Fibroblast of the aortic adventitia (primary cell): Measurements from ENCODE around the gene SLAMF1. TPM values are rescaled to one million over a fixed set of nuclear protein-coding genes. Genes with fewer than 3 reads are reported as not detected.

Source experiments
- DNase-seq: peaks from one replicate; pipeline ENCODE4 v3.0.0-alpha.2; 2010; ENCODE audit warnings: low read depth
- H3K4me3 ChIP-seq: 2 replicates; pipeline ENCODE4 v1.5.1; 2011; ENCODE audit warnings: low read depth, mild to moderate bottlenecking, control low read depth, low read length, moderate library complexity
- total RNA-seq: library from RNA; depleted of rRNA; stranded (reverse); fragments of >200 nt; gene quantifications from 2 replicates; pipeline ENCODE4 v1.2.3, GENCODE V29; 2012; ENCODE audit warnings: low replicate concordance
- TF ChIP-seq, protein P1 (sequence below): IDR thresholded peaks from 2 replicates; pipeline ENCODE4 v1.5.1; 2011; ENCODE audit warnings: mild to moderate bottlenecking, low read length, control low read depth, inconsistent platforms; ENCODE audit not compliant: insufficient read depth

The SLAMF1 gene
- total RNA-seq, 1 donor: not detected

DNA sequence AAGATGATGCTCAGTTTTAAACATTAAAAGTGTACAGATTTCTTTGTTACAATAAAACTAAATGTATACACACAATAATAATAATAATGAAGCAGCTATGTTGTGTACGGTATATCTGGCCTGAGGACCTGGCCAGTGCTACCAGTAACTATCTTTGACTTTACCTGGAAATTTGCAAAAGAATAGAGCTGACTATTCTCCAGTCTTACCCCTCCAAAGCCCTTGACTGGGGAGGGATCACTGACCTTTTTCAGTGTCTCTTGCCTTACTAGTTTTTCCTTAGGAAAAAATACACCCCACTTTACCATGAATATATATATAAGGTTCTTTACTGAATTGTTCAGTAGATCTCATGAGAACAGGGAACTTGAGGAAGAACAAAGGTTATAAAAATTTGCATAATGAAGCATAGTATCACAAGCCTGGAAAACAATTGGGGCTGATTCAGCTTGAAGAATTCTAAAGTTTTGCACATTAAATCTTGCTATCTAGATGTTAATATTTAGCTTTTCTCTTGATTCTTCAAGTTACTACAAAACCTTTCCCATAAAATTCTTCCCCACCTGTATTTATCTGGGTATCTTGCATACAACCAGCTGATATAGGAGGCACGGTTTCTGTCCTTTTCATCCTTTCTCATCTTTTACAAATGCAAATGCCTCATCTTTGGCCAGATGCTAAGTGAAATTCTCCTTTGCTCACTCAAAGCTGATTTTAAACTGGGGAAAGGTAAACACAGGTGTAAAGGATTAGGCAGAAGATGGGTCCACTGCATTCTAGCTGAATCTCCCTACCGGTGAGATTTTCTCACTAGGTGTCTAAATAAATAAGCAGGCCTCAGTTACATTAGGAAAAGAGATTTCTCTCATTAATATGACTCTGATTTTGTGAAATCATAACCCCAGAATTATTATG is 25.0 kb upstream of the SLAMF1 start:
- DNase-seq: no peak
- H3K4me3 ChIP-seq: no peak overlapping the region
- TF ChIP-seq, protein P1, sequence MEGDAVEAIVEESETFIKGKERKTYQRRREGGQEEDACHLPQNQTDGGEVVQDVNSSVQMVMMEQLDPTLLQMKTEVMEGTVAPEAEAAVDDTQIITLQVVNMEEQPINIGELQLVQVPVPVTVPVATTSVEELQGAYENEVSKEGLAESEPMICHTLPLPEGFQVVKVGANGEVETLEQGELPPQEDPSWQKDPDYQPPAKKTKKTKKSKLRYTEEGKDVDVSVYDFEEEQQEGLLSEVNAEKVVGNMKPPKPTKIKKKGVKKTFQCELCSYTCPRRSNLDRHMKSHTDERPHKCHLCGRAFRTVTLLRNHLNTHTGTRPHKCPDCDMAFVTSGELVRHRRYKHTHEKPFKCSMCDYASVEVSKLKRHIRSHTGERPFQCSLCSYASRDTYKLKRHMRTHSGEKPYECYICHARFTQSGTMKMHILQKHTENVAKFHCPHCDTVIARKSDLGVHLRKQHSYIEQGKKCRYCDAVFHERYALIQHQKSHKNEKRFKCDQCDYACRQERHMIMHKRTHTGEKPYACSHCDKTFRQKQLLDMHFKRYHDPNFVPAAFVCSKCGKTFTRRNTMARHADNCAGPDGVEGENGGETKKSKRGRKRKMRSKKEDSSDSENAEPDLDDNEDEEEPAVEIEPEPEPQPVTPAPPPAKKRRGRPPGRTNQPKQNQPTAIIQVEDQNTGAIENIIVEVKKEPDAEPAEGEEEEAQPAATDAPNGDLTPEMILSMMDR: no peak

DNA sequence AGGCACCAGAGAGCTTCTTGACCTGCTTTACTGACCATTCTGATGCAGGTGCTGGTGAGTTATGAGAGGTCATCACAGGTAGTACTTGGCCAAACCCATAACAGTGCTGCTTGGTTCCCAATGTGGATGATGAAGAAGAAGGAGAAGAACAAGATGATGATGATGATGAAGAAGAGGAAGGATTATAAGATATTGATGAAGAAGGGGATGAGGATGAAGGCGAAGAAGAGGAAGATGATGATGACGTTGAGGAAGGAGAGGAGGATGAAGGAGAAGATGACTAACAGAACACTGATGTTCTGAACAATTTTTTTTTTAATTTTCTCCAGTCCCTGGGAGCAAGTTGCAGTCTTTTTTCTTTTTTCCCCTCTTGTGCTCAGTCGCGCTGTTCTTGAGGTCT is 23.9 kb upstream of the SLAMF1 start:
- TF ChIP-seq, protein P1: no peak
- H3K4me3 ChIP-seq: no peak overlapping the region
- DNase-seq: no peak

DNA sequence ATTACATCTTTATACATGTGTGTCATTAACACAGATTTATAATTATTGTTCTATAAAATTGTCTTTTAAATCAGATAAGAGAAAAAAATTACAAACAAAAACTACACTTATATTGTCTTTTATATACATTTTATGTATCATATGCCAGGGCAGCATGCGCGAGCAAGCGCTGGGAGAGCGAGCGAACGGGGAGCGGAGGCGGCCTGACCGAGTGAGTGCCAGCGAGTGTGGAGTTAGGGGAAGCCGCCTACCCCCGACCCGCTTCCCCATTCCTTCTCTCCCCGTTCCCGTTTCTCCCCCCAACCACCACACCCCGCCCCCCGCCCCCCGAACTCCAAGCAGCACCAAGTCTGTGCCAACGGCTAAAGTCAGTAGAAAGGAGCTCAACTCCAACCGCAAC is 23.0 kb upstream of the SLAMF1 start:
- no peak overlapping the region for H3K4me3 ChIP-seq
- no peak for DNase-seq

DNA sequence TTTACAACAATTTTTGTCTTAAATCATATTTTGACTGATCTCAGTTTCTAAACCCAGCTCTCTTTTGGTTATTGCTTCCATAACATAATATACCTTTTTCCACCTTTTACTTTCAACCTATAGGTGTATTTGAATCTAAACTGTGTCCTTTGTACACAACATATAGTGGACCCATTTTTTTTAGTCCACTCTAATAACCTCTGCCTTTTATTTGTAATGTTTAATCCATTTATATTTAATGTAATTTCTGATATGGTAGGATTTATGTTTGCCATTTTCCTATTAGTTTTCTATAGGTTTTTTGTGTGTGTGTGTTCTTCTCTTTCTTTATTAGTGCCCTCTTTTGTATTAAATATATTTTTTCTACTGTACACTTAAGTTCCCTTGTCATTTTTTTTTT is 22.4 kb upstream of the SLAMF1 start:
- DNase-seq: no peak
- TF ChIP-seq, protein P1: no peak
- H3K4me3 ChIP-seq: no peak overlapping the region

More for the DNA sequence above, 23.0 kb upstream of the SLAMF1 start:
- TF ChIP-seq, protein P1: no peak

DNA sequence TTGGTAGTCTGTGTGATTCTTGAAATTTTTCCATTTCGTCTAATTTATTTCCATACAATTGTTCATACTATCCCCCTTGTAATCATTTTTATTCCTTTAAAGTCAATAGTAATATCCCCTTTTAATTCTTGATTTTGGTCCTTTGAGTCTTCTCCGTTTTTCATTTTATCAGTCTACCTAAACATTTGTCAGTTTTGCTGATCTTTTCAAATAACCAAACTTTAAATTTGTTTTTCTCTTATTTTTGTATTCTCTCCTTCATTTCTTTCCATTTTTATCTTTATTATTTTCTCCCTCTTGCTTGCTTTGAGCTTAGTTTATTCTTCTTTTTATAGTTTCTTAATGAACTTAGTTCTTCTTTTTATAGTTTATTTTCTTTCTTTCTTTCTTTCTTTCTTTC is 21.1 kb upstream of the SLAMF1 start:
- DNase-seq: no peak
- no peak overlapping the region for H3K4me3 ChIP-seq
- TF ChIP-seq, protein P1: no peak

DNA sequence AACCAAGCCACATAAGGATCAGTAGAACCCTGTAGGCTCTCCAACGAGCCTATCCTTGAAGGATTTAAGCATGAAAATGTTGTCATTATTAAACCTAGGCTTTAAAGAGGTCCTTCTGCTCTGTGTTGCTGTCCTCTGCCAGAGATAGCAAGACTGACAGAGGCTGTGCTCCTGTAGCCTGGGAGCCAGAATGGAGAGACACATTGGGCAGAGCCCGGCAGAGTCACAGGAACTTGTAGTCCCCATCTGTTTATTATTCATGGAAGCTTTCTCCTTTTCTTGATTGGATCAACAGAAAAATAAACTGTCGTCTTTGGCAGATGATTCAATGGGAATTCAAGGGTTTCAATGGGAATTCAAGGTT is 19.2 kb upstream of the SLAMF1 start:
- H3K4me3 ChIP-seq: no peak overlapping the region
- DNase-seq: no peak
- TF ChIP-seq, protein P1: no peak
